Panc1 (cell line): ENCODE data around the gene DCDC2. TPM values are rescaled to one million over a fixed set of nuclear protein-coding genes. Genes with fewer than 3 reads are reported as not detected.
"Not testable (repeated sequence)": the region's sequence is repeated elsewhere in the genome, so short reads cannot be mapped to it uniquely, and the experiment has no call there.

Experiments
- ATAC-seq: fragments of 200-7000 bp; cut with Tn5 transposase; 2 replicates; pipeline ENCODE4 v1.9.1; 2020; ENCODE audit warnings: mild to moderate bottlenecking, moderate library complexity
- BruUV-seq: library from RNA; stranded (reverse); fragments of 400-500 nt; replicated peaks from 2 replicates; lab custom pipeline; 2021; lab: Mats Ljungman, UMichigan
- CTCF ChIA-PET: fragments of 300-600 bp; sonication (Branson Sonifier 250); formaldehyde crosslinking; loops from one replicate; lab custom pipeline; 2022; ENCODE audit warnings: antibody characterized with exemption; lab: Charles Lee
- POLR2A ChIA-PET: fragments of 300-600 bp; sonication (Branson Sonifier 250); formaldehyde crosslinking; loops from one replicate; lab custom pipeline; 2022; ENCODE audit warnings: antibody characterized with exemption; lab: Charles Lee
- DNase-seq: peaks from one replicate; pipeline ENCODE4 v3.0.0-alpha.2; 2010; ENCODE audit warnings: low read depth, low spot score
- H3K27ac ChIP-seq: 2 replicates; pipeline ENCODE4 v1.5.1; 2011; ENCODE audit warnings: mild to moderate bottlenecking, low read length, inconsistent platforms
- H3K27me3 ChIP-seq: fragments of 200-500 bp; sonication (Bioruptor generic); 2 replicates; pipeline ENCODE4 v1.6.0; 2014; ENCODE audit warnings: low read length, inconsistent platforms; ENCODE audit not compliant: control insufficient read depth, insufficient read depth
- H3K36me3 ChIP-seq: fragments of 200-500 bp; sonication (Bioruptor generic); 2 replicates; pipeline ENCODE4 v1.5.1; 2014; ENCODE audit warnings: inconsistent platforms, mild to moderate bottlenecking, low read length, moderate library complexity; ENCODE audit not compliant: control insufficient read depth, insufficient read depth
- H3K4me1 ChIP-seq: 2 replicates; pipeline ENCODE4 v1.5.1; 2011; ENCODE audit warnings: inconsistent platforms, mild to moderate bottlenecking, low read length, moderate library complexity; ENCODE audit not compliant: control insufficient read depth, insufficient read depth
- H3K4me3 ChIP-seq, 2 experiments: 2 replicates each; pipeline ENCODE4 v1.5.1; 2011 to 2012; ENCODE audit warnings: low read depth in 2 of 2, low read length in 2 of 2, mild to moderate bottlenecking in 2 of 2, inconsistent platforms in 1 of 2, moderate library complexity in 1 of 2
- H3K9me3 ChIP-seq: fragments of 200-500 bp; sonication (Bioruptor generic); 2 replicates; pipeline ENCODE4 v1.5.1; 2014; ENCODE audit warnings: low read depth, mild to moderate bottlenecking, inconsistent platforms, low read length, moderate library complexity; ENCODE audit not compliant: control insufficient read depth, insufficient read depth
- POLR2AphosphoS5 ChIP-seq: IDR thresholded peaks from 2 replicates; pipeline ENCODE4 v1.6.1; 2012; ENCODE audit warnings: mild to moderate bottlenecking, low read depth, low read length, moderate library complexity
- SIN3A ChIP-seq: IDR thresholded peaks from 2 replicates; pipeline ENCODE4 v1.6.1; 2012; ENCODE audit warnings: low read depth, mild to moderate bottlenecking, low read length, moderate library complexity, borderline replicate concordance; ENCODE audit not compliant: insufficient read depth
- TCF7L2 ChIP-seq: IDR thresholded peaks from 2 replicates; pipeline ENCODE4 v1.6.1; 2011; ENCODE audit warnings: mild to moderate bottlenecking, low read depth, low read length, inconsistent platforms
- in situ Hi-C: cut with HindIII; loops from 2 replicates; pipeline ENCODE4 v1.10.0; 2016; ENCODE audit warnings: low sequenced_read_pairs, low pct_unique_long_range_greater_than_20kb
- intact Hi-C: fragments of 100-400 bp; cut with micrococcal nuclease; formaldehyde crosslinking; loops from one replicate; pipeline ENCODE4 v1.10.0; 2022; ENCODE audit not compliant: unreplicated experiment
- total RNA-seq: library from RNA; stranded (reverse); gene quantifications from one replicate; pipeline ENCODE4 v1.2.1, GENCODE V29; 2021; ENCODE audit not compliant: unreplicated experiment
- TF ChIP-seq, protein P1 (sequence below): fragments of 450-650 bp; IDR thresholded peaks from 2 replicates; pipeline ENCODE4 v1.5.1; 2017; ENCODE audit warnings: mild to moderate bottlenecking
- TF ChIP-seq, protein P2 (sequence below), 2 experiments: IDR thresholded peaks; 2 replicates each; pipeline ENCODE4 v1.6.1; 2011 to 2012; ENCODE audit warnings: low read depth in 2 of 2, control low read depth in 1 of 2, low read length in 1 of 2, mild to moderate bottlenecking in 1 of 2, moderate library complexity in 1 of 2; ENCODE audit not compliant: insufficient read depth in 1 of 2

DCDC2 gene
- total RNA-seq, 1 experiment from 2014 or later, result 0.15 TPM

DNA sequence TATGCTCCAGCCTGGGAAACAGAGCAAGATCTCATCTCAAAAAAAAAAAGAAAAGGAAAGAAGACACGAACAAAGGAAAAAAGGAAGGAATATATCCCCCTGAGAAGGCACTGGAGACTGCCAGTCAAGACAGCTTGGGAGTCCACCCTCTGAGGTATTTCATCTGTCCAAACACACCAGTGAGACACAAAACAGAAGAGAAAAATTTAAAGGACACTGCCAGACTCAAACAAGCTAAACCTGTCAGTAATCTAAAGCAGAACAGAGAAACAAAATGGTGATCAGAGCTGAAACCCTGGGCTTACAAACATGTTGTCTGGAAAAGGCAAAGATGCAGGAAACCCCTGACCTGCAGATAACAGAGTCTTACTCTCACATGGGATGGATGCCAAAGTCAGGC lies 114.9 kb downstream of the DCDC2 start:
- ATAC-seq (no peak), DNase-seq (no peak)
- Histone ChIP-seq H3K27ac (no peak overlapping the region), H3K36me3 (no peaks in the 10 kb centered on the region), H3K9me3 (no peaks in the 10 kb centered on the region), H3K4me1 (no peaks in the 10 kb centered on the region), H3K4me3 (no peak overlapping the region), H3K27me3 (no peaks in the 10 kb centered on the region)
- ChIA-PET CTCF (no interaction called here), POLR2A (no interaction called here)
- no TSS peak for BruUV-seq
- intact Hi-C loops, result no loop called here
- TF ChIP-seq TCF7L2 (no peak), POLR2AphosphoS5 (no peak), SIN3A (no peak)
- TF ChIP-seq, protein P1, sequence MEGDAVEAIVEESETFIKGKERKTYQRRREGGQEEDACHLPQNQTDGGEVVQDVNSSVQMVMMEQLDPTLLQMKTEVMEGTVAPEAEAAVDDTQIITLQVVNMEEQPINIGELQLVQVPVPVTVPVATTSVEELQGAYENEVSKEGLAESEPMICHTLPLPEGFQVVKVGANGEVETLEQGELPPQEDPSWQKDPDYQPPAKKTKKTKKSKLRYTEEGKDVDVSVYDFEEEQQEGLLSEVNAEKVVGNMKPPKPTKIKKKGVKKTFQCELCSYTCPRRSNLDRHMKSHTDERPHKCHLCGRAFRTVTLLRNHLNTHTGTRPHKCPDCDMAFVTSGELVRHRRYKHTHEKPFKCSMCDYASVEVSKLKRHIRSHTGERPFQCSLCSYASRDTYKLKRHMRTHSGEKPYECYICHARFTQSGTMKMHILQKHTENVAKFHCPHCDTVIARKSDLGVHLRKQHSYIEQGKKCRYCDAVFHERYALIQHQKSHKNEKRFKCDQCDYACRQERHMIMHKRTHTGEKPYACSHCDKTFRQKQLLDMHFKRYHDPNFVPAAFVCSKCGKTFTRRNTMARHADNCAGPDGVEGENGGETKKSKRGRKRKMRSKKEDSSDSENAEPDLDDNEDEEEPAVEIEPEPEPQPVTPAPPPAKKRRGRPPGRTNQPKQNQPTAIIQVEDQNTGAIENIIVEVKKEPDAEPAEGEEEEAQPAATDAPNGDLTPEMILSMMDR, result no peak
- TF ChIP-seq, protein P2, sequence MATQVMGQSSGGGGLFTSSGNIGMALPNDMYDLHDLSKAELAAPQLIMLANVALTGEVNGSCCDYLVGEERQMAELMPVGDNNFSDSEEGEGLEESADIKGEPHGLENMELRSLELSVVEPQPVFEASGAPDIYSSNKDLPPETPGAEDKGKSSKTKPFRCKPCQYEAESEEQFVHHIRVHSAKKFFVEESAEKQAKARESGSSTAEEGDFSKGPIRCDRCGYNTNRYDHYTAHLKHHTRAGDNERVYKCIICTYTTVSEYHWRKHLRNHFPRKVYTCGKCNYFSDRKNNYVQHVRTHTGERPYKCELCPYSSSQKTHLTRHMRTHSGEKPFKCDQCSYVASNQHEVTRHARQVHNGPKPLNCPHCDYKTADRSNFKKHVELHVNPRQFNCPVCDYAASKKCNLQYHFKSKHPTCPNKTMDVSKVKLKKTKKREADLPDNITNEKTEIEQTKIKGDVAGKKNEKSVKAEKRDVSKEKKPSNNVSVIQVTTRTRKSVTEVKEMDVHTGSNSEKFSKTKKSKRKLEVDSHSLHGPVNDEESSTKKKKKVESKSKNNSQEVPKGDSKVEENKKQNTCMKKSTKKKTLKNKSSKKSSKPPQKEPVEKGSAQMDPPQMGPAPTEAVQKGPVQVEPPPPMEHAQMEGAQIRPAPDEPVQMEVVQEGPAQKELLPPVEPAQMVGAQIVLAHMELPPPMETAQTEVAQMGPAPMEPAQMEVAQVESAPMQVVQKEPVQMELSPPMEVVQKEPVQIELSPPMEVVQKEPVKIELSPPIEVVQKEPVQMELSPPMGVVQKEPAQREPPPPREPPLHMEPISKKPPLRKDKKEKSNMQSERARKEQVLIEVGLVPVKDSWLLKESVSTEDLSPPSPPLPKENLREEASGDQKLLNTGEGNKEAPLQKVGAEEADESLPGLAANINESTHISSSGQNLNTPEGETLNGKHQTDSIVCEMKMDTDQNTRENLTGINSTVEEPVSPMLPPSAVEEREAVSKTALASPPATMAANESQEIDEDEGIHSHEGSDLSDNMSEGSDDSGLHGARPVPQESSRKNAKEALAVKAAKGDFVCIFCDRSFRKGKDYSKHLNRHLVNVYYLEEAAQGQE (IDR thresholded peaks at IDR 0.05; ENCODE audit: insufficient read depth in 1 of 2, low read depth in 2 of 2, low read length in 1 of 2), result no peak
- in situ Hi-C loops, result no loop called here

DNA sequence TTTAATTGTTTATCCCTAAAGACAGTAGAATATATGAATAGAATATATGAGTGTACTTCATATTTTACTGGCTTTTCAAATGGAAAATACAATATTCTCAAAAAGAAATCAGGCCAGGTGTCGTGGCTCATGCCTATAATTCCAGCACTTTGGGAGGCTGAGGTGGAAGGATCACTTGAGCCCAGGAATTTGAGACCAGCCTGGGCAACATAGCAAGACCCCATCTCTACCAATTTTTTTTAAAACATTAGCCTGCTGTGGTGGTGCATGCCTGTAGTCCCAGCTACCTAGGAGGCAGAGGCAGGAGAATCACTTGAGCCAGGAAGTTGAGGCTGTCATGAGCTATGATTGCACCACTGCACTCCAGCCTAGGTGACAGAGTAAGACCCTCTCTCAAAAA lies 116.1 kb downstream of the DCDC2 start:
- CTCF ChIA-PET, in situ Hi-C loops, POLR2A ChIA-PET, intact Hi-C loops, DNase-seq, H3K27ac ChIP-seq, H3K9me3 ChIP-seq, ATAC-seq, H3K4me1 ChIP-seq, H3K36me3 ChIP-seq, H3K27me3 ChIP-seq, BruUV-seq, H3K4me3 ChIP-seq: not testable (repeated sequence)

DNA sequence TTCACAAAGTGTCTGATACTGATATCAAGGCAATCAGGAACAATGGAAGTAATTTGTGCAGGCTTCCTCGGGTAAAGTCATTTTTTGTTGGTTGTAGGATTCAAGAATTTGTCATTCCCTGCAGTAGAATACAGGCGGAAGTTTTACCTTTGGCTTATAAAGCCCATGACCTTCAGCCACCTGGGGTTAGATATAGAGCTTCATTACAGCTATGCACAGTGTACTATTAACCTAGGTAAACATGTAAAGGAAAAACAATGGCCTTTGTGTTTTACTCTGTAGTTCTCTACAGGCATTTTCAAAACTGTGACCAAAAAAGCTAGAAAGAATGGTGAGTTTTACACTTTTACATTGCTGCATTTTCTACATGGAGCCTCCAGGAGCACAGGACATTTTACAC lies 116.9 kb downstream of the DCDC2 start:
- BruUV-seq, result no TSS peak
- Histone ChIP-seq H3K27ac (no peak overlapping the region), H3K4me3 (no peak overlapping the region), H3K4me1 (no peaks in the 10 kb centered on the region), H3K27me3 (no peaks in the 10 kb centered on the region), H3K36me3 (no peaks in the 10 kb centered on the region), H3K9me3 (no peaks in the 10 kb centered on the region)
- ChIA-PET CTCF (no interaction called here), POLR2A (no interaction called here)
- in situ Hi-C loops, result no loop called here
- intact Hi-C loops, result no loop called here
- TF ChIP-seq TCF7L2 (no peak), SIN3A (no peak), POLR2AphosphoS5 (no peak)
- TF ChIP-seq, protein P1, result no peak
- TF ChIP-seq, protein P2 (IDR thresholded peaks at IDR 0.05; ENCODE audit: insufficient read depth in 1 of 2, low read depth in 2 of 2, low read length in 1 of 2), result no peak
- ATAC-seq (no peak), DNase-seq (no peak)
